ENCODE measurements around the gene DNAJC10. TPM values are rescaled to one million over a fixed set of nuclear protein-coding genes. Genes with fewer than 3 reads are reported as not detected.

The DNAJC10 gene
- polyA plus RNA-seq, 3 donors: 25.2 to 102 (median 79.4) TPM

- Histone ChIP-seq H2AFZ (ENCODE audit: insufficient read depth, low read depth, low read length, poor library complexity, severe bottlenecking) (no peak overlapping the region), H3K27me3 (ENCODE audit: control insufficient read depth in 2 of 2, insufficient read depth in 2 of 2, low read length in 2 of 2) (no peaks in the 10 kb centered on the region), H3K79me2 (ENCODE audit: insufficient read depth, low read length) (no peaks in the 10 kb centered on the region), H3K9ac (ENCODE audit: insufficient read depth, low read length, poor library complexity, severe bottlenecking) (no peak overlapping the region), H3K36me3 (replicated peaks in 1 of 2; ENCODE audit: control insufficient read depth in 1 of 2, insufficient read depth in 2 of 2, low read length in 2 of 2) (no peaks in the 10 kb centered on the region), H3K4me2 (replicated peaks; ENCODE audit: extremely low read depth, low read length, poor library complexity, severe bottlenecking) (no peak overlapping the region), H3K4me1 (ENCODE audit: control insufficient read depth in 1 of 2, insufficient read depth in 2 of 2, low read length in 2 of 2) (no peaks in the 10 kb centered on the region), H3K4me3 (replicated peaks in 1 of 3; ENCODE audit: low read depth in 2 of 3, low read length in 3 of 3) (no peak overlapping the region), H3K27ac (ENCODE audit: low read depth in 1 of 2, low read length in 2 of 2) (no peak overlapping the region), H3K9me3 (replicated peaks in 1 of 2; ENCODE audit: control insufficient read depth in 1 of 2, insufficient read depth in 1 of 2, low read length in 2 of 2) (no peaks in the 10 kb centered on the region), H4K20me1 (ENCODE audit: insufficient read depth, low read length) (no peaks in the 10 kb centered on the region)
- no peak for DNase-seq
- peaks cover 0 to 3% (median 0%) of the 10 kb centered on the region in 3 donors for H3K27me3 Mint-ChIP-seq (ENCODE audit: low read depth in 3 of 3)
- intact Hi-C loops (cut with micrococcal nuclease): no loop called here
- H3K4me1 Mint-ChIP-seq: no peaks in the 10 kb centered on the region
- no peaks in the 10 kb centered on the region for H3K36me3 Mint-ChIP-seq
- TF ChIP-seq CTCF (IDR thresholded peaks at IDR 0.05): no peak
- no CpG with 5 or more reads among the region's 1 CpG for WGBS (ENCODE audit: insufficient coverage)
- H3K4me3 Mint-ChIP-seq: no peak overlapping the region
- peaks cover 0 to 4% (median 0%) of the 10 kb centered on the region in 7 donors for H3K9me3 Mint-ChIP-seq
- H3K27ac Mint-ChIP-seq: no peak overlapping the region
Observed at GRCh38 chr2:182834293-182834692, 118.2 kb downstream of the DNAJC10 start.

- no peaks in the 10 kb centered on the region for H3K36me3 Mint-ChIP-seq
- no CpG with 5 or more reads among the region's 3 CpGs for WGBS (ENCODE audit: insufficient coverage)
- Histone ChIP-seq H3K36me3 (replicated peaks in 1 of 2; ENCODE audit: control insufficient read depth in 1 of 2, insufficient read depth in 2 of 2, low read length in 2 of 2) (no peaks in the 10 kb centered on the region), H3K79me2 (ENCODE audit: insufficient read depth, low read length) (no peaks in the 10 kb centered on the region), H3K9me3 (replicated peaks in 1 of 2; ENCODE audit: control insufficient read depth in 1 of 2, insufficient read depth in 1 of 2, low read length in 2 of 2) (no peaks in the 10 kb centered on the region), H3K27ac (ENCODE audit: low read depth in 1 of 2, low read length in 2 of 2) (no peak overlapping the region), H3K27me3 (ENCODE audit: control insufficient read depth in 2 of 2, insufficient read depth in 2 of 2, low read length in 2 of 2) (no peaks in the 10 kb centered on the region), H2AFZ (ENCODE audit: insufficient read depth, low read depth, low read length, poor library complexity, severe bottlenecking) (no peak overlapping the region), H3K4me1 (ENCODE audit: control insufficient read depth in 1 of 2, insufficient read depth in 2 of 2, low read length in 2 of 2) (no peaks in the 10 kb centered on the region), H3K4me2 (replicated peaks; ENCODE audit: extremely low read depth, low read length, poor library complexity, severe bottlenecking) (no peak overlapping the region), H3K4me3 (replicated peaks in 1 of 3; ENCODE audit: low read depth in 2 of 3, low read length in 3 of 3) (no peak overlapping the region), H4K20me1 (ENCODE audit: insufficient read depth, low read length) (no peaks in the 10 kb centered on the region), H3K9ac (ENCODE audit: insufficient read depth, low read length, poor library complexity, severe bottlenecking) (no peak overlapping the region)
- intact Hi-C loops (cut with micrococcal nuclease): no loop called here
- no peaks in the 10 kb centered on the region for H3K4me1 Mint-ChIP-seq
- DNase-seq: no peak
- H3K27me3 Mint-ChIP-seq (ENCODE audit: low read depth in 3 of 3): peaks cover 0 to 3% (median 0%) of the 10 kb centered on the region in 3 donors
- H3K9me3 Mint-ChIP-seq: peaks cover 0 to 3% (median 0%) of the 10 kb centered on the region in 7 donors
- H3K27ac Mint-ChIP-seq: no peak overlapping the region
- no peak overlapping the region for H3K4me3 Mint-ChIP-seq
- TF ChIP-seq CTCF (IDR thresholded peaks at IDR 0.05): no peak
Observed at GRCh38 chr2:182836451-182836850, 120.4 kb downstream of the DNAJC10 start.

Small RNA genes lying within 50 kb of the gene (small RNA-seq; reads per million reads assigned to genes)
- not detected for gene RF00019 (ENCODE audit: insufficient read length, low read depth)

Other genes with a start within 250 kb of the DNAJC10 start
- gene FRZB, start 150.4 kb downstream of the DNAJC10 start, polyA plus RNA-seq: not detected

Data from CD14-positive monocyte (primary cell).